Measurements from ENCODE around the gene DNAJC30.
A peak's percentile ranks its signal among the peaks of the same experiment; 100 is the strongest.
"Not testable (repeated sequence)": the region's sequence is repeated elsewhere in the genome, so short reads cannot be mapped to it uniquely, and the experiment has no call there.

DNAJC30 gene

DNA sequence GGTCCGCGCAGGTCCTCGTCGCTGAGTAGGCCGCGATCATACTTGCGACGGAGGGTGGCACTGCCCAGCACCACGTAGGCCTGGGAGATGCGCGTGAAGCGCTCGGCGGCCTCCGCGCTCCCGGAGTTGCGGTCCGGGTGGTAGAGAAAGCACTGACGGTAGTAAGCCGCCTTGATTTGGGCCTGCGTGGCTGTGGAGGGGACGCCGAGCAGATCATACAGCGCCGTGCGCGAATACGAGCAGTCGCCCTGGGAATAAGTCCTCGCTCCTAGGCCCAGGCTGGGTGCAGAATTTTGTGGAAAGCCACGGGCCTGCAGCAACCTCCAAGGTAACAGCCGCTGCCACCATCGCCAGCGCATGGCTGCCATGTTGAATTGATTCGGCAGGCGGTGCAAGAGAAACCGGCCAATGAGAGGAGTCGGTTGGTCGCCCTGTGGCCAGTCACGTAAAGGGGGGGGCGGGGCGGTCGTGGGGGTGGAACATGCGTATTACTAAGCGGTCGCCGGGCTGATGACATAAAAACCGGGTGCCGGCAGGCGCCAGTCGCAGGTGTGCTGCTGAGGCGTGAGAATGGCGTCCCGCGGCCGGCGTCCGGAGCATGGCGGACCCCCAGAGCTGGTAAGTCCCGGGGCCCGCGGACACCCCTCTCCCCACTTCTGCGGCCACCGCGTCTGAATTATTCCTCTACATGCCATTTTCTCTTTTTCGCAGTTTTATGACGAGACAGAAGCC is at the start of gene DNAJC30, which contains the start of gene BUD23:
Gene DNAJC30, minus strand, starts transcription at position 398 of the 732 bp plus-strand sequence. Its CDS starts 30 bp downstream, at position 368.
Gene BUD23, plus strand, starts transcription at position 542 of the 732 bp plus-strand sequence. Its CDS starts 29 bp downstream, at position 571.
- peak; percentile 97 for DNase-seq

DNA sequence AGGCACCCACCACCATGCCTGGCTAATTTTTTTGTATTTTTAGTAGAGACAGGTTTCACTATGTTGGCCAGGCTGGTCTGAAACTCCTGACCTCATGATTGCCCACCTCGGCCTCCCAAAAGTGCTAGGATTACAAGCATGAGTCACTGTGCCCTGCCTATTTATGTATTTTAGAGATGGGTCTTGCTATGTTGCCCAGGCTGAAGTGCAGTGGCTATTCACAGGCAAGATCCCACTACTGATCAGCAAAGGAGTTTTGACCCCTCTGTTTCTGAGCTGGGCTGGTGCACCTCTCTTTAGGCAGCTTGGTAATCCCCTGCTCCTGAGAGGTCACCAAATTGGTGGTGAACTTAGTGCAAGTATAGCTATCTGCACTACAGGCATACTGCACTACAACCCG is 49.1 kb upstream of the DNAJC30 start:
- DNase-seq, result no peak

DNA sequence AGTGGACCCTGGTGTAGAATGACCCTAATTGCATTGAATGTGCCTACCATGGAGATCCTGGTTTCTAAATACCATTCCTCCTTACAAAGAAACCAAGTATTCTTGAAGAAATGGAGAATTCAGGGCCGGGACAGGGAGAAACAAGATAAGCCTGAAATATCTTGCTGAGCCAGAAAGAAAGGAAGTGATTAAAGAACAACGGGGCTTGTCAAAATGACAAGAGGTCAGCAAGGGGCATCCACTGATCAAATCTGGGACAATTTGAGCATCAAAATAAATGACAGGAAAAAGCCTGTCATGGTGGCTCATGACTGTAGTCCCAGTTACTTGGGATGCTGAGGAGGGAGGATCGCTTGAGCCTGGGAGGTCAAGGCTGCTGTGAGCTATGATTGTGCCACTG is 47.2 kb upstream of the DNAJC30 start:
- DNase-seq, result no peak

DNA sequence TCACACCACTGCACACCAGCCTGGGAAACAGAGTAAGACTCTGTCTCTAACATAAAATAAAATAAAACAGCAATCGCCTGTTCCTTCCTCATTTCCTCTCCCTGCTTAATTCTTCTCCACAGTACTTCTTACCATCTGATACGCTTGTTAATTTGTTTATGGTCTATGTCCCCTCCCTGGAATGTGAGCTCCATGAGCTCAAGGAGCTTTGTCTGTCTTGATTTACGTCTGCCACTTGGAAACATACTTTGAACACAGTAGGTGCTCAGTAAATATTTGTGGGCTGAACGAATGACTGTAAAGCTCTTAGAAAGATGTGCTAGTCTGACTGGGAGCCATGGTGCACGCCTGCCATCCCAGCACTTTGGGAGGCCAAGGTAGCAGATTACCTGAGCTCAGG is 45.3 kb upstream of the DNAJC30 start:
- DNase-seq, result no peak

DNA sequence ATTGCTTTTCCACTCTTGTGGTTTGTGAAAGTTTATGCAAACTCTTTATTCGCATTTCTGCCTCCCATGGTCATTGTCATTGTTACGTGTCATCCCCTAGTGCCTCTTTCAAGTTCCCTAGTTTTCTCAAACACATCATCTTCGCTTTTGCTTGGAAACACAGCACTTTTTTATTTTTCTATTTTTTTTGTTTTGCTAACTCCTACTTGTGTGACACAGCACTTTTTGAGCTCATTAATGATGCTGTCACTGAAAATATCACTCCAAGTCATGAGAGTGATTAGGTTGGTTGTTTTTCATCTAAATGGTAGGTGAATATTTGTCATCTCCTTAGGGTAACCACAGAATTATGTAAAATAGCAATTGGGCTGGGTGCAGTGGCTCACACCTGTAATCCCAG is 44.7 kb upstream of the DNAJC30 start:
- no peak for DNase-seq

DNA sequence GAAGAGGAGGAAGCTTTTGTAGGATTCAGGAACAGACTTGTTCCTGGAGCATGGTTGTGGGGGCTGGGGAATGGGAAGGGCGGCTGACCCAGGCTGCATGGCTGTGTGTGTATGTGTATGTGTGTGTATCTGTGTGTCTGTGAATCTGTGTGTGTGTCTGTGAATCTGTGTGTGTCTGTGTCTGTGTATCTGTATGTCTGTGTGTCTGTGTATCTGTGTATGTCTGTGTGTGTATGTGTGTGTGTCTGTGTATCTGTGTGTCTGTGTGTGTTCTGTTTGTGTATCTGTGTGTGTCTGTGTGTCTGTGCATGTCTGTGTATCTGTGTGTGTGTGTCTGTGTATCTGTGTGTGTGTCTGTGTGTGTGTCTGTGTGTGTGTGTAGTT is 42.8 kb upstream of the DNAJC30 start:
- DNase-seq, result no peak

DNA sequence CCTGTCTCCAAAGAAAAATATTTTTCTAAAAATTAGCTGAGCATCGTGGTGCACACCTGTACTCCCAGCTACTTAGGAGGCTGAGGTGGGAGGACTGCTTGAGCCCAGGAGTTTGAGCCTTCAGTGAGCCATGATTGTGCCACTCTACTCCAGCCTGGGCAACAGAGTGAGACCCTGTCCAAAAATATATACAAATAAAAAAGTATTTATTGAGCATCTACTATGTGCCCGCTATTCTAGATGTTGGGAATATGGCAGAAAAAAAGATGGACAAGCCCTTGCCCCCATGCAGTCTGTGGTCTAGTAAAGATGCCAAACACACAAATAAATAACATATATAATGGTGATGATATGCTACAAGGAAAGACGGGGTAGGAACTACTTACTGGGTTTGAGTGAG is 40.6 kb upstream of the DNAJC30 start:
- no peak for DNase-seq

DNA sequence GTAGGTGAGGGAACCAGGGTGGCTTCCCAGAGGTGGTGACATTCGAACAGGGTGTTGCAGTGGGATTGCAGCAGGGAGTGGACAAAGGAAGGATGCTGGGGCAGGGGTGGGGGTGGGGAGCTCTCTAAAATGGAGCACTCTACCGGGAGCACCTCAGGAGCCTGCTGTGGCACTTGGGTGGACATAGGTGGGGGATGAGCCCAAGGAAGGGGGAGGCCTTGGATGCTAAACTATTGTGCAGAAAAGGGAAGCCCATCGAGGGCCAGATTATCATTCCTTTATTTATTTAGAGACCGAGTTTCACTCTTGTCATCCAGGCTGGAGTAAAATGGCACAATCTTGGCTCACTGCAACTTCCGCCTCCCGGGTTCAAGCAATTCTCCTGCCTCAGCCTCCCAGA is 39.5 kb upstream of the DNAJC30 start:
- no peak for DNase-seq

DNA sequence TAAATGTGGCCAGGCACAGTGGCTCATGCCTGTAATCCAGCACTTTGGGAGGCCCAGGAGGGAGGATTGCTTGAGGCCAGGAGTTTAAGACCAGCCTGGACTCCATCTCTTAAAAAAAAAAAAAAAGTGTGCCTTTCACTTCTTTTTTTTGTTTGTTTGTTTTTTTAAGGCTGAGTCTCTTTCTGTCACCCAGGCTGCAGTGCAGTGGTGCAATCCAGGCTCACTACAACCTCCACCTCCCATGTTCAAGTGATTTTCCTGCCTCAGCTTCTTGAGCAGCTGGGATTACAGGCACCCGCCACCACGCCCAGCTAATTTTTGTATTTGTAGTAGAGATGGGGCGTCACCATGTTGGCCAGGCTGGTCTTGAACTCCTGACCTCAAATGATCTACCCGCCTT is 38.9 kb upstream of the DNAJC30 start:
- not testable (repeated sequence) for DNase-seq

DNA sequence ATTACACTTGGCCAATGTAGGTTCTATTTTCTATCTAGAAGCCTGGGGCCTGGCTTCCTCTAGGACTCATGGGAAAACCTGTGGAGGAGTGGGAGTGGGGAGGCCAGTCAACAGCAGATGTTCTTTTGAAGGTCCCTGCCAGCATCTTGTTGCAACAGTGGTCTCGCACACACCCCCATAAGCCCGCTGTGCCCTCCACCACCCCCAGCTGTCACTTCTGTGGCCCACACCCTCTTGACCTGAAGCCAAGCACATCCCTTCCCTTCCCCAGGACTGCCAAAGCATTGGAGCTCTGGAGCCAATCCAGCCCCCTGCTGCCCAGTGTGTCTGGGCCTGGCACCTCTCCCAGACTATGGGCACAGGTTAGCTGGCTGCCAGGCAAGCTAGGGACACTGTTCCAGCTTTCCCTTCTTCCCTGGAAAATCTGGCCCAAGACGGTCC is 38.1 kb upstream of the DNAJC30 start:
- DNase-seq, result no peak

DNA sequence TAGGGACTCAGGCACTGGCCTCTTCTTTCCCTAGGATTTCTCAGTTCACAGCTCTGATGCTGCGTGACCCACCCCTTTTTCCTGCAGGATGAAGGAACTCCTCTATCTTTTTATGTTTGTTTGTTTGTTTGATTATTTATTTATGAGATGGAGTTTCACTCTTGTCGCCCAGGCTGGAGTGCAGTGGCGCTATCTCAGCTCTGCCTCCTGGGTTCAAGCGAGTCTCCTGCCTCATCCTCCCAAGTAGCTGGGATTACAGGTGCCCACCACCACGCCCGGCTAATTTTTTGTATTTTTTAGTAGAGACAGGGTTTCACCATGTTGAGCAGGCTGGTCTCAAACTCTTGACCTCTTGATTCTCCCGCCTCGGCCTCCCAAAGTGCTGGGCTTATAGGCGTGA is 37.2 kb upstream of the DNAJC30 start:
- DNase-seq, result not testable (repeated sequence)

DNA sequence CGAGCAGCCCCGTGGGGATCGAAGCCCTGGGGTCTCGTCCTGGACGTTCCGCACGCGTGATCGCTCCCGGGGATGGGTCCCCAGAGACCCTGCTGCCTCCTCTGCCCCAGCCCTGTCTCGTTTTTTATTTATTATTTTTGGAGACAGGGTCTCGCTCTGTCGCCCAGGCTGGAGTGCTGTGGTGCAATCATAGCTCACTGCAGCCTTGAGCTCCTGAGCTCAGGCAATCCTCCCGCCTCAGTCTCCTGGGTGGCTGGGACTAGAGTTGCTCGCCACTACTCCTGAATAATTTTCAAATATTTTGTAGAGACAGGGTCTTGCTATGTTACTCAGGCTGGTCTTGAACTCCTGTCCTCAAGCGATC is 36.5 kb upstream of the DNAJC30 start:
- no peak for DNase-seq

DNA sequence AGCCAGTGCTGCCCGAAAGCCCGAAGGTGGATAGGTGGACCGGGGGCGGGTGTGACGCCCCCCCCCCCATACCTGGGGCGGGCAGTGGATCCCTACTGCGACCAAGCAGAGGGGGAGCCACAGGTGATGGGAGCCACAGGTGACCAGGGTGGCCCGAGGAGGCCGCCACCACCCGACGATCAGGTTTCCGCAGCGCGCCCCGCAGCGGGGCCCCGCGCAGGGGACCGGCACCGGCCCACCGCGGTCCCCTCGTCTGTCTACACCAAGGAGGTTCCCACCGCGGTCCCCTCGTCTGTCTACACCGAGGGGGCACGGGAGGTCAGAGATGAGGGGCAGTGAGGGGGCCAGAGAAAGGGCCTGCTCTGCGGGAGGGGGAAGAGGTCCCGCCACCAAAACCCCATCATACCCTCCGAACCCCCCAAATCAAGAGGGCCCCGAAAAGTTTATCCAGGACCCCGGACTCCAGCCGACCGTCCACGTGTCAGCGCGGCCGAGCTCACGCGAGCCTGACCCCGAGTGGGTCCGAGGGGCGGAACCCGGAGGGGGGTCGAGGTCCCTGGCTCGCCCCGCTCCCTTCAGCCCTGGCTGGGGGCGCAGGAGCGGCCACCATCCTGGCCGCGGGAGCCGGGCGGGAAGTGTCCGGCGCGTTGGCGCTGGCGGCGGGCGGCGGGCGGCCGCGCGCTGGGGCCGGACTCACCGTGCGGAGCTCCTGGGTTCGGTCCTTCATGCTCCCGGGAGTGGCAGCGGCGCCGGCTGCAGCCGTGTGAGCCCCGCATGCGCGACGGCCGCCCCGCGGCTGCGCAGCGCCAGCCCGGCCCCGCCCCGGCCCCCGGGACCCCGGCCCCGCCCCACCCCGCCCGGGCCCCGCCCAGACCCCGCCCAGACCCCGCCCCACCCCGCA is 35.9 kb upstream of the DNAJC30 start, which contains the start of gene STX1A:
Gene STX1A, minus strand, starts transcription at position 765 of the 901 bp plus-strand sequence. Its CDS starts 38 bp downstream, at position 727.
- DNase-seq, result peak; percentile 66

DNA sequence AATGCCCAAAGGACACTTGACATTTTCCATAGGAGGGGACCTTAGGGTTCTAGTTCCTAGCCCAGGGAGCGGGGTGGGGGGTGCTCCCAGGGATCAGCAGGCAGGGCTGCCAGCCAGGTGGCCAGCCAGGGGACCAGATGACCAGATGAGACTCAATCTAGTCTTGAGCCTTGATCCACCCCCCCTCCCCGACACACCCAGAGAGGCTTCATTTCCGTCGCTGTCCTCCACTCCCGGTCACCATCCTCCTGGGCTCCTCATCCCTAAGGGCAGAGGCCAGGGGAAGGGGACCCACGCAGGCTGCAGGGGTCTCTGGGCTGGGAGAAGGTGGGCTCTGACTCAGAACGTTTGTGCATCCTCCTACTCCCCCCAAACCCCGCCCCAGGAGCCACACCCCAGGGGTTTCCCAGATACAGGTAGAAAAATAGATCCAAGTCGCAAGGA is 35.2 kb upstream of the DNAJC30 start:
- no peak for DNase-seq

DNA sequence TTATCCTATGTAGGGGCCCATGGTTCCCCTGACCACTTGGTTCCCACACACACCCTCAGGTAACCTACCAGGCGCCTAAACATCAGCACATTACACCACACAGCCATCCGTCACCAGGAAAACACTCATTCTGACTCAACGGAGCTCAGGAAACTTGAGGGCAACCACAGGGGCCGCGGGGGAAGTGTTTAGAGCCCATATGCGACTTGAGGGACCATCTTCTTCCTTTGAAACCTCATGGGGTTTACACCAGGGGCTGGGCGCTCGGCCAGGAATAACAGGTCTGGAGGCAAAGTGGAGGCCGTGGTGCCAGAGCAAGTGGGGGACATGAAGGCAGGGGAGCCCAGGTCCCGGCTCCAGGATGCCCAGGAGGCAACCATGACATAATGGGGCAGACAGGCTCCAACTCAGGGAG is 34.7 kb upstream of the DNAJC30 start:
- peak; percentile 80 for DNase-seq

DNA sequence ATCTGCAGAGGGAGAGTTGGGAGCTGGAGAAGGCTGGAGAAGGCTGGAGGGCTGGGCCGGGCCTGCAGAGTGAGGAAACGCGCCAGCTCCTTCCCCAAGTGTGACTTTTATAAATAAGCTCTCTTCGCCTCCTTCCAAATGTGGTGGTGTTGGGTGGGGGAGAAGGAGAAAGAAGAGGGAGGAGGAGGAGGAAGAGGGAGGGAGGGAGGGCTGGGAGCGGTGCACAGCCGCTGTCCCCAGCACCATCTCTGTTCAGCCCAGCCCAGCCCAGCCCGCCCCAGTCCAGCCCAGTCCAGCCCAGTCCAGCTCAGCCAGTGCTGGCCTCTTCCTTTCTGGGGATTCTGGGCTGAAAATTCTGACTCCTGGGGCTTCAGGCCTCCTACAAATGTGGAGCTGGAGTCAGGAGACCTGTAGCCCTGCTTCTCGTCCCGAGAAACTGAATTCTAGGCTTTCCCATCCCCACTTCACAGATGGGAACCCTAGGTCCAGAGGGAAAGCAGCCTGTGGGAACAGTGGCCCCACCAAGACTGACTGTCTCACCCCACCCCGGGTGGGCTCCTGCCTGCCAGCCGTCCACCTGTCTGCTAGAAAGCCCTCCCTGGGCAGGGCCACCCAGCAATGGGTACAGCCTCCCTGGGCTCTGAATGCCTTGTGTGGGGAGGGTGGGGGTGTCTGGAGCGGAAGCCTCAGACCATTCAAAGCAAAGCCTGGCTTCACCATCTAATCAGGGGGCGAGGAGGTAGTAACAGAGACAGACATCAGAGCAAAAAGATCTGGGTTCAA is 34.0 kb upstream of the DNAJC30 start:
- no peak for DNase-seq

DNA sequence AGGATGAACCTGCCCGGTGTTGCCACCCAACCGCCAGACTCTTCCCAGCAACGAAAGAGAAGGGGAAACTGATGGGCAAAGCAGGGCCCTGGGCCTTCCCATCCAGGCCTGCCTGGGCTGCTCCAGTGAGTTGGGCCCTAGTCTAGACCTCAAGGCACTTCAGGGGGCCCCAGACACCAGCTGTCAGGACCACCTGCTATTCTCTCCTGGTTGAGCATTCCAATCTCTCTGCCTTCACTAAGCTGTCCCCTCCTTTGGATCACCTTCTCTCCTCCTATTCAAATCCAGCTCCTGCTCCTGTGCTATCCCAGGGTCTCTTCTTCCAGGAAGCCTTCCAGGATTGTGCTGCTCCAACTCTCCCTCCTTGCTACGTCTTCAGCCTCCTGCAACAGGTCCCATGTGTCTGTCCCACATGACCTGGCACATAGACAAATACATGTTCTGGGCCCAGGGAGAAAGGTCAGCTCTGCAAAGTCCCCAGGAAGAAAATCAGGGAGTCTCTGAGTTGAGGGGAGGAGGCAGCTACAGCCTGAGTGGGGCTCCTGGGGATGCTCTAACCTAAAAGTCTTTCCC is 33.2 kb upstream of the DNAJC30 start:
- DNase-seq, result no peak

DNA sequence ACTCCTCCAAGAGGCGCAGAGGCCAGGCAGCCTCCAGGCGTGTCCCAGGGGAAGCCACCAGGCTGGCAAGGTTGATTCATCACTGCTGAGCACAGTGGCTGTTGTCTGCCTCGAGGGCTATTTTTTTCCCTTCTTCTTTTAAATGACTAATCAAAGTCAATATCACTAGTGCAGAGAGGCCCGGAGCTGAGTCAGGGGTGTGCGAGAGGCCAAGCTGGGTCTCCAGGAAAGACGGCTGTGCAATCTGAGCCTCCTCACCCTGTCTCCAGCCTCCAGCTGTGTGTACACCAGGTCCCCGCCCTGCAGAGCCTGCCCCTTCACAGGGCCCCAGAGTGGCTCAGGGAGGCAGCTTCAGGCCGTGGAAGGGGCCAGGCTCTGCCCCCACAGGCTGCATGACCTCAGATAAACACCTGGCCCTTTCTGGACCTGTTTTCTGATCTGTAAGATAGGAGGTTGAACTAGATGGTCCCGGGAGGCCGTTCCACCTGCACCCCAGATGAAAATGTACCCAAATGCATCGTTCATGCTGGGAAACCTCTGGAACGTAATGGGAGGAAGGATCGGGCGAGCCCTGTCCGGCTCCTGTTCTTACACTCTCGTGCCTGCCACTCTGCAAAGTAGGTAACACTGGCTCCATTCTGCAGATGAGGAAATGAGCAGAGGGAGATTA is 32.5 kb upstream of the DNAJC30 start:
- peak; percentile 91 for DNase-seq

DNA sequence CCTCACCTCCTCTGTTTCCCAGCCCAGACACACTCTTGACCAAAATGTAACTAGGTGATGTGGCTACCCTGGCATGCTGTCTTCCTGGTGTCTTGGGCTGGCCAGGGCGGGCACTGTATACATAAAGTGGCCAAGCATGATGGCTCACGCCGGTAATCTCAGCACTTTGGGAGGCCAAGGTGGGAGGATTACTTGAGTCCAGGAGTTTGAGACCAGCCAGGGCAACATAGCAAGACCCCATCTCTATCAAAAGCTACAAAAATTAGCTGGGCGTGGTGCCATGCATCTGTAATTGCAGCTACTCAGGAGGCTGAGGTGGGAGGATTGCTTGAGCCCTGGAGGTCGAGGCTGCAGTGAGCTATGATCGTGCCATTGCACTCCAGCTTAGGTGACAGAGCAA is 30.1 kb upstream of the DNAJC30 start:
- not testable (repeated sequence) for DNase-seq

DNA sequence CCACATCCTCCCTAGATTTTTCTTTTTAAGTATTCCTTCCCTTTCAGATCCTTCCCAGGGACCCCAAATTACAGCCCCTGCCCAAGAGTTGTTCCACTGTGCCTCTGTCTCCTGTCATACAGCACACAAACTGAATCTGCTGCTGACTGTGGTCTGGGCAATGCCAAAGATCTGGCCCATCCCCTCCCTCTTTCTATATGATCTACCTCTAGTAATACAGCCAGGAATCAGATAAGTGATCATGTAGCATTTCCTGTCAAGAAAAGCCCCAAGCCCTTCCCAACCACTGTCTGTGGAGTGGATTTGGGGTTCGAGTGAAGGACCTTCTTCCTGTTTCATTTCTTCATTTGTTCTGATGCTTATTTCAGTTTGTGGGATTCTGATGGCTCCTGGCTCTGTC is 29.5 kb upstream of the DNAJC30 start:
- DNase-seq, result no peak

DNA sequence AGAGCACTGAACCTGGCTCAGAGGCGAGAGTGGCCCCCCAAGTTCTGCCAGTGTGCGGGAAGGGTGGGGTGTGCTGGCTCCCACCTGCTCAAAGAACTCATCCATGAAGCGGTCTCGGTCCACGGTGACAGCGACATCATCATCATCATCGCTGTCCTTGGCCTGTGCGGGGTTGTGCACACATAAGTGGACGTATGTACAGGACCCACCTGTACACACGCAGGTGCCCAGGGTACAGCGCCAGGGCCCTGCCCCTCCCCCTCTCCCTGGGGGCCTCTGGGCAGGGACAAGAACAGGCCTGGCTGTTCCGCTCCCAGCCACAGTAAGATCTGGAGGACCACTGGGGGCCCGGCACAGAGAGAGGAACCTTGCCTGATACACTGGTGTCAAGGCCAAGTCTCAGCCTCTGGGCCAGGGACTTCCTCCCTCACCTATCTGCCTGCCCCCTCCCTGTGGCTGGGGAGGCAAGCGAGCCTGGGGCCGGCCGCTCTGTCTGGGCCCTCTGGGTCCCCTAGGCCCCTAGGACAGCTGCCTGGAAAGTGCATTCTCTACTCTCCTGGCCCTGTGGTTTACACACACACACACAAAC is 25.8 kb upstream of the DNAJC30 start:
- DNase-seq, result no peak

All from stimulated activated CD4-positive, alpha-beta T cell treated with anti-CD3 and anti-CD28 coated beads, Interleukin-1b, Interleukin-23, amount 100 ng/mL, for 48 hours (primary cell).